Measurements from ENCODE around the gene GET4.
"Not testable (repeated sequence)": the region's sequence is repeated elsewhere in the genome, so short reads cannot be mapped to it uniquely, and the experiment has no call there.

Gene GET4

DNA sequence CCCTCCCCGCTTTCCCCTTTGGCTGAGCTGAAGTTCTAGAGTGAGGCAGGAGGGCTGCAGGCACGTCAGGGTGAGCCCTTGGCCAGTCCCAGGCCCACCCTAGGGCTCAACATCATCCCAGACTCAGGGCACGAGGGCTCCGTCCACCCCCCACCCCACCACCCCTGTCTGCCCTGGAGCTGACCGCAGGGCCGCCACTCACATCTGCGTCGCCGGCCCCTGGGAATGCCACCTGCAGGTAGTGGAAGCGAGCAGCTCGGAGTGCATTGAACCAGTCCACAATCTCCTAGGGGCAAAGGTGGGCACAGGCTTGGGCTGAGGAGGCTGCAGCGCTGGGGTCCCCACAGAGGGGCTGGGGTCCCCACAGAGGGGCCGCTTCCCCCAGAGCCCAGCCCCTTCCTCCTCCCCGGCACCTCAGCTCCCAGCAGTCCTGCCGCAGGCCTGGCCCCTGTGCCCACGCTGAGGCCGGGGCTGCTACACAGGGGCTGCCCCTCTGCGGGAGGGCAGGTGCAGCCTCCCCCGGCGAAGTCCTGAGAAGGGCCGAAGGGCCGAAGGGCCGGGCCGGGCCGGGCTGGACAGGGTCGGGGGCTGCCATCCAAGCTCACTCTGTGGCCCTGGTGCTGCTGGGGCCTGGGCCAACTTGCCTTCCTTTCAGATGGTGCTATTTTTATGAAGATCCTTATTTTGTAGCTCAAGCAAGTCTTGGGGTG, 24.1 kb downstream of the GET4 start:
- no peak for DNase-seq (ENCODE audit: low spot score)

DNA sequence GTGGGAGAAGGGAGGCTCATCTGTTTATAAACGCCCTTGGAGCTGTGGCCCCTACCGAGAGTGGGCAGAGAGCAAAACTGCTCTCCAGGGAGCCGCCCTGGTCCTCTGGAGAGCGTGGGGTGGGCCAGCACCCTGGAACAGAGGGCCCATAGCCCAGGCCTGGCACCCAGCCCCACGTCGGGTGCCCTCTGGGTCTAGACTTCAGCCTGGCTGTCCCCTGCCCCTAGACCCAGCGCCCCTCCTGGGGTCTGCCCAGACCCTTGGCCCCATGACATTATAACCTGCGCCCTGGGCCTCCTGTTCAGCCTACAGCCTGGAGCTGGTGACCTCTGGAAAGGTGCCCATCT, 24.7 kb downstream of the GET4 start:
- DNase-seq (ENCODE audit: low spot score), result no peak

DNA sequence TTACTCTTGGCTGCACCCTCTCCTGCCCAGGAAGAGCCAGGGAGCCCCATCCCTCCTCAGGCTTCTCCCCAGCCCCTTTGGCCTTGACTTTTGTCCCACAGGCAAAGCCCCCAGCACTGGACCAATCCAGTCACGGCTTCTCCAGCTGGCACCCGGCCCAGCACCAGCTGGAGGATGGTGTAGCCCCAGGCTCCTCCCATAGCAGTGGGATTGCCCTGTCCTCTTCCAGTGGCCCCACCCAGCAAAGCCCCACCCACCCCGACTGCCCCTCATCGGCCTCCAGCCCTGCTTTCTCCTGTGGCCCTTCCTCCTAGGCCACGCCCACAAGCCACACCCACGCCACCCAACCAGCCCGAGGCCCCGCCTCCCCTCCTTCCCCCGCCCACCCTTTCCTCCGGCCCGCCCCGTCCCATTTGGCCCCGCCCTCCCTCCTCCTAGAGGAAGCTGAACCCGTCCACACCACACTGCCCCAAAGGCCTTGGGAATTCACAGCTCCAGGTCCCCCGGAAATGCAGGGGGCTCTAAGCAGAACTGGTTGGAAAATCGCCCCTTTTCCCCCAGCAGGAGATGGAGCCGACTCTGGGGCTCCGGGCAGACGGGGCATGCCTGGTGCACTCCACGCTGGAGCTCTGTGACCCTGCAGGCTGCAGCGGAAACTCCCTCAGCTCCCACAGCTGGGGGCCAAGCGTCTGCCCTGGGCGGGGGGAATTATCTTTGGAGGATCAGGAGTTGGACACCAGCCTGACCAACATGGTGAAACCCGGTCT, 25.2 kb downstream of the GET4 start:
- DNase-seq (ENCODE audit: low spot score), result peak; percentile 58

DNA sequence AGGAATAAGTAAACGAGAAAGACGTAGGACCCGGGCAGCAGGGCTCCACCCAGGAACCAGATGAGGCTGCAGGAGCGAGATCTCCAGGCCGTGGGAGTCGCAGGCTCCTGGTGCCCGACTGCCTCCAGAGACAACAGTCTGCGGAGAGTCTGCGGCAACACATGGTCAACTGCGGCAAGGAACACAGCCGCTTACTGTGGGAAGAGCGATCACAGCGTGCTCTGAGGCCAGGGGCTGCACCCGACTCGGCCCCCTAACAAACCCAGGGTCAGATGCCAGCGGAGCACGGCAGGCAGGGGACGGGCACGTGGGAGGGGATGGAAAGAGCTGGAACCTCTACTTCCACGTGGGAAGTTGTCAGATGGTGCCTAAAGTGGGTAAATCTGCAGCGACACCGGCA, 26.6 kb downstream of the GET4 start:
- DNase-seq (ENCODE audit: low spot score), result no peak

DNA sequence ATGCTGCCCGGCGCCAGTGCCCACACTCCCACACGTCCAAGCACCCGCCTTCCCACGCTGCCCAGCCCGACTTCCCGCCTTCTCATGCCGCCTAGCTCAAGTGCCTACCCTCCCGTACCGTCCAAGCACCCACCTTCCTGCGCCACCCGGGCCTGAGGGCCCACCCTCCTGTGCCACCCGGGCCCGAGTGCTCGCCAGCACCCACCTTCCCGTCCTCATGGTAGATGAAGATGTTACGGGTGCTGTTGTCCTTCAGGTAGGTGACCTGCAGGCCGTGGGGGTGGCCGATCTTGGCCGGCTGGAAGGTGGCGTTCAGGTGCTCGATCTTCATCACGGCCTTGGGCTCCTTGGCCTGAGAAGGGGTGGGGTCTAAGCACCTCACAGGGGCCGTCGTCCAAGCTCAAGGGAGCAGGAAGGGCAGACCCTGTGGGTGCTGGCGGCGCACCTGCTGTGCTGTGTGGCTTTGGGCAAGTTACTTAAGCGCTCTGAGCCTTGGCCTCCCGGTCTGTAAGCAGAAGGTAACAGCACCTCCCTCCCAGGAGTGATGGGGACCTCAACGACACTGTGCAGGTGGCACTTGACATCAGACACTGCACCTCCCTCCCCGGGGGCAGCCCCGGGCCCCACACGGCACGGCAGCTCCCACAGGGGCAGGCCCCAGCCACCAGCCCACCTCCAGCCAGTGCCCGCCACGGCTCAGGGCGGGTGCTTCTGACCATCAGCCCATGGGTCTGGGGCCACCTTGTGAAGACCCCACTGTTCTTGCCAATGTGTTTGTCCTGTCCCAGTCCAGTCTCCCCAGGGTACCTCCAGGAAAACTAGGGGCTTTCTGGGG, 27.8 kb downstream of the GET4 start:
- DNase-seq (ENCODE audit: low spot score), result no peak

DNA sequence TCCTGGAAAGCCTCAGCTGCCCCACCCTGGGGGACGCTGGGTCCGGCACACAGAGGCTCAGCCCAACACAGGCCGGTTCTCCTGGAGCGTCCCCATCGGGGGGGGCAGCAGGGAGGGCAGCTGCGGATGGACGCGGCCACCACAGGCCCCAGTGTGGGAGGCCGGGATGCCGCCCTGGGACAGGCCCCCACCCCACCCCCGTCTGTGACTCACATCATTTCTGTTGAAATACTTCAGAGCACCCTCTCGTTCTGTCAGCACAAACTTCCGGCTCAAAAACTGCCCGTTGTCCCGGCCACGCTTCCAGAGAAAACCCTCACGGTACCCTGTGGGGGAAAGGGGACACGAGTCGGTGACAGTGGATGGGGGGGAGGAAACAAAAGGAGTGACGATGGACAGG, 28.5 kb downstream of the GET4 start:
- no peak for DNase-seq (ENCODE audit: low spot score)

DNA sequence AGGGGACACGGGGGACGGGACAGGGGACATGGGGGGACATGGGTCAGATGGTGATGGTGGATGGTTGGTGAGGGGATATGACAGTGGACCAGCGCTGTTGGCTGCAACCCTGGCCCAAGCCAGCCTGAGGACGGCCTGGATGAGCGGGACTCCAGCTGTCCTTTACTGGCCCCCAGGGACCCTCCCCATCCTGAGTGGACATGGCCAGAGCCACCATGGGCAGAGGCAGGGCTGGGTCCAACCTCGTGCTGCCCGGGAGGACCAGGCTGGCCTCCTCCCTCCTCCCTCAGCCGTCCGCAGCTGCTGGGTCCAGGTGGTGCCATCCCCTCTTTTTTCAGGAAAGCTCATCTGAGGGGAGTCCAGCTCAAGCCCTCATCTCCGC, 30.4 kb downstream of the GET4 start:
- no peak for DNase-seq (ENCODE audit: low spot score)

DNA sequence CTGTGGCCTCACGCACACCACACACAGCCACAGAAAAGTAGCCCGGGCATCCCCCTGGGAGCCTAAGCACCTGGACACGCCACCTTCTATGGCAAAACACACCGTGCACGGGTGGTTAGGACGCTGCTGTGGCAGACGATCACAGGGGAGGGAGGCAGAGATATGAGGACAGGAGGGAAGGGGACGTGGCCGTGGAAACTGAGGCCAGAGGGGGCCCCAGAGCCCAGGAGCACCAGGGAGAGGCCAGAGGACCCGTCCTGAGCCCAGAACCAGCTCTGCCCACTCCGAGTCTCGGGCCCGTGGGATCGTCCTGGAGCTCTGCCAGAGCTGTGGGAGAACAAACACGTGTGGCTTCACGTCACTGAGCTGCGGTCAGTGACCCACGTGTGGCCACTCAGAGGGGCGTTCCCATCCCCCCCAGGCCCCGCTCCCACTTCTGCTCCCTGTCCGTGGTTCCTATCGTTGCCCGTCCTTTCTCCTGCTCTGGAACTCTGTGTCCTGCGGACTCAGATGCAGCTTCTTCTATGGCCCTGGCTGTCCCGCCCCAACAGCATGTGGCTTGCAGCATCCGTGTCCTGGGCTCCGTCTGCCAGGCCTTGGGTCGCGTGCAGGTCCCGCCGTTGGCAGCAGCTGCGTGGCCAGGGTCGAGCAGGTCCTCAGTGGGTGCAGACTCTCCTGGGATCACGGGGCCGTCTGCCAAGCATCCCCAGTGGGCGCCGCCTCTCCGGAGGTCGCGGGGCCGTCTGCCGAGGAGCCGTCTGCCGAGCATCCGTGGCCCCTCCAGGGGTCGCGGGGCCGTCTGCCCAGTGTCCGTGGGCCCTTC, 31.0 kb downstream of the GET4 start:
- no peak for DNase-seq (ENCODE audit: low spot score)

DNA sequence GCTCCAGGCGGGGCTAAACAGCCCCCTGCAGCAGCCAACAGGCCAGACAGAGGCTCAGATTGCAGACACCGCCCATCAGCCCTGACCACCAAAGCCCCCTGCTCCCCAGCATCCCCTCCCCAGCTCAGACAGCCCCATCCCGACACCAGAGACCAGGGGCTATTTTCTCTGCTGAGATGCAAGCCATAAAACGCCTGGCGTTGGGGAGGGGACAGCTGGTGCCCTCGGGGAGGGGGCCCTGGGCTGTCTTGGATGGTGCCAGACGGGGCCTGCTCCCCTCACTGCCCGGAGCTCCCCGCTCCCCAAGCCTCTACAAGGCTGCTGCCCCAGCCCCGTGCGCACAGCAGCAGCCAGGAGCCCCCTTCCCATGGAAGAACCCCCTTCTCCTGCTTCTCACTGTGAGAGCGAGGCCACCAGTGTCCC, 31.8 kb downstream of the GET4 start:
- DNase-seq (ENCODE audit: low spot score), result no peak

DNA sequence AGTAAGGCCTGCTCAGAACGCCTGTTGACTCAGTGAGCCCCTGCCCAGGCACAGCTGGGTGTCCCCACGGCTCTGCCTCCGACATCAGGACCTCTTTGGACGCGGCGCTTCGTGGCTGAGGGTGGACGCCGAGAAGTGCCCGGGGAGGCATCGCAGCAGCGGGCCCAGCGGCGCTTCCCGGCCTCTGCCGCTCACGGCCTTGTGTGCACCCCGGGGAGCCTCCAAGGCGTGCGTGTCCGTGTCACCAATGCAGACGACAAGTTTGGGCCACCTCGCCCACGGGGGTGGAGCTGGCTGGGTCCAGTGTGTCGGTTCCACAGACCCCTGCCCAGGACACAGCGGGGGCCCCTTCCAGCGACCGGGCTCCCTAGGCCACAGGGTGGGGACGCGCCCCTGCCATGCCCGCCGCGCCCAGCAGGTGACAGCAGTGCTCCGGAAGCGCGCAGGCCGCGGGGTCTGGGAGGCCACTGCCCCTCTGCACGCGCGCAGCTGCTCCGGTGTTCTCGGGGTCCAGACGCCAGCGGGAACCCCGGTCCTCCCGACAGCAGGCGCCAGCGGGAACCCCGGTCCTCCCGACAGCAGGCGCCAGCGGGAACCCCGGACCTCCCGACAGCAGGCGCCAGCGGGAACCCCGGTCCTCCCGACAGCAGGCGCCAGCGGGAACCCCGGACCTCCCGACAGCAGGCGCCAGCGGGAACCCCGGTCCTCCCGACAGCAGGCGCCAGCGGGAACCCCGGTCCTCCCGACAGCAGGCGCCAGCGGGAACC, 32.4 kb downstream of the GET4 start:
- not testable (repeated sequence) for DNase-seq (ENCODE audit: low spot score)

DNA sequence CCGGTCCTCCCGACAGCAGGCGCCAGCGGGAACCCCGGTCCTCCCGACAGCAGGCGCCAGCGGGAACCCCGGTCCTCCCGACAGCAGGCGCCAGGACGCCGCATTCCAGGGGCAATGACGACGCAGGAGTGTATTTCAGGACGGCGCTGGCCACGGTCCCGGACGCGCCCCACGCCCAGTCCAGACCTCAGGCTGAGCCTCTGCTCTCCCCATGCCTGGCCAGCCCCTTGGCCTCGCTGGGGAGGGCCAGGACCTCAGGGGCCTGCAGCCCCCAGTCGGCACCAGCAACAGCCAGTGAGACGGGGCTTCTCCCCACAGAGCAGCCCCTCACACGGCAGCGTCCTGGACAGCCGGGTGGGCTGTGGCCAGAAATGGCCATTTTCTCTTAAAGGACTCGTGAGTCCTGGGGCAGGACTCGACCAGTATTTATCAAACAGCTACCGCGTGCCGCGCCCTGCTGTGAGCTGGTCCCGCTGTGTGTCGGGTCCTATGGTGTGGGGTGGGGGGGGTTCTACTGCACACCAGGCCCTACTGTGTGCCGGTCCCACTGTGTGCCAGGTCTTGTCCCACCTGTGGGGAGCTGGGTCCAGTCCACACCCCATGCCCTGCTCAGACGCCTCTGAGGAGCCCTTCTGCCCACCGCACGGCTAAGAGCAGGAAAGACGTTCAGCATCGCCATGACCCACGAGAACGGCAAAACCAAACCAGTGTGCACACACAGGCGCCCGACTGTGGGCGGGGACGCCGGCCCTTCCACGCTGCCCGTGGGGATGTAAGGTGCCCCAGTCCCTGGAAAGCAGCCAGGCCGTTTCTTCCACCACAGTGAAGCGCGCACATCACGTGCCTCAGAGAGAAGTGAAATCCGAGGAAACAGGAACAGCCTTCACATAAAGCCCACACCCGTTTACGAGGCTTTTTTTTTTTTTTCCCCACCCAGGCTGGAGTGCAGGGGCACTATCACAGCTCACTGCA, 33.3 kb downstream of the GET4 start:
- DNase-seq (ENCODE audit: low spot score), result no peak

DNA sequence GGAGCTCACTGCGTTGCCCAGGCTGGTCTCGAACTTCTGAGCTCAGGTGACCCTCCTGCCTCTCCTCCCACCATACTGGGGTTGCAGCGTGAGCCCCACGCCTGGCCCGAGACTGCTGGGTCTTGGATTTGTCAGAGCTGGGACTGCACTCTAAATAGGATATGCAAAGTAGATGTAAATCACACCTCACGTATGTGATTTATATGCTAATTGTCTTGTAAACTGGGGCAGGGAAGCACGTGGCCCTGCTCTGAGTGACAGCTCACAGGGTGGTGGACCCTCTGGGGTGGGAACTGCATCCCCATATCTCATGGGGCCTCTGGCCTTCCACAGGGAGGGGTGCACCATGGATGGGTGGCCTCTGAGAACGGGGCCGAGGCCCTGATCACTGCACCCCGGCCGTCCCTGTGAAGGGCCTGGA, 34.1 kb downstream of the GET4 start:
- no peak for DNase-seq (ENCODE audit: low spot score)

DNA sequence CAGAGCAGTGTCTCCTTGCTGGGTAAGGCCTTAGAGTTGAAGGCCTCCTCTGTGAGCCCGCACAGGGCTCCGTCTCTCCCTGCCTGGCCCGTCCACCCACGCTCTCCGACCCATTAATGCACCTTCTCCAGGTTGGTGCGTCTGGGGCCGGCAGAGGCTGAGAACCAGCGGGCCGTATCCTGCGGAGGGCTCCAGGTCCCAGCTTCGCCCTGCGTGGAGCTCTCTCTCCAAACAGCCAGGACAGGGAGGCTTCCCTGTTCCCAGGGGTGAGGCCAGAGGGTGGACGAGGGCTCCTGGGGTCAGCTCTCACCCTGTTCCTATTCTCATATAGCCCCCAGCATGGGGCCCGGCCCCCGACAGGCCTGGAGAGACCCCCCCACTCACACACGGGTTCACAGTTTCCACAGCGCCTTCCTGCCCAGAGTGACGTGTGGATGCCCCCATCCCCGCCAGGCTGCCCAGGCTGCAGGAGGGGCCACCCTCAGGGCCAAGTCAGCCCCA, 34.6 kb downstream of the GET4 start:
- no peak for DNase-seq (ENCODE audit: low spot score)

DNA sequence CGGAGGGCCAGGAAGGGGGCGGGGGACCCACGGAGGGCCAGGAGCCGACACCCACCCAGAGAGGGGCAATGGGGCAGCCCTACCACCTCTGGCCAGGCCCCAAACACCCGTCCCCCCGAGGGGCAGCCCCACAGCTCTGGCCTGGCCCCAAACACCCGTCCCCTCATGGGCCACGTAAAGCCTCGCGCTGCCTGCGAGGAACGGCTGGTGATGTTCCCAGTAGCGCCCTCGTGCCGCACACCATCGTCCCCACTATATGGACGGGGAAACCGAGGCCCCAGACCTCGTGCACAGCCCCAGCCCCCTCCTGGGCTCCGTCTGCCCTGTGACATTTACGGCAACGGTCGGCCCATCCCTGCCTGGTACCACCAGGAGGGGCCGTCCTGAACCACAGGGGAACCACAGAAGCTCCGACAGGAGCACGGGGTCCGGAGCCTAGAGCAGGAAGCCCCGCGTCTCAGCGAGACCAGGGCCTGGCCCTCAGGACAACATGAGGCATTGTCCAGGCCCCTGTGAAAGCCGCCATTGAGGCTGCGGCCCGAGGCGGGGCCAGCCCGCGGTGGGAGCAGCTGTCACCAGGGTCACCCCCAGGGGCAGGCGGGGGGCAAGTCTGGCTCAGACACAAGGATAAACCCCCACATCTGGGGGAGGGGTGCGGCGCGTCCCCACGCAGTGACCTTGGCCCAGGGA, 35.6 kb downstream of the GET4 start:
- no peak for DNase-seq (ENCODE audit: low spot score)

DNA sequence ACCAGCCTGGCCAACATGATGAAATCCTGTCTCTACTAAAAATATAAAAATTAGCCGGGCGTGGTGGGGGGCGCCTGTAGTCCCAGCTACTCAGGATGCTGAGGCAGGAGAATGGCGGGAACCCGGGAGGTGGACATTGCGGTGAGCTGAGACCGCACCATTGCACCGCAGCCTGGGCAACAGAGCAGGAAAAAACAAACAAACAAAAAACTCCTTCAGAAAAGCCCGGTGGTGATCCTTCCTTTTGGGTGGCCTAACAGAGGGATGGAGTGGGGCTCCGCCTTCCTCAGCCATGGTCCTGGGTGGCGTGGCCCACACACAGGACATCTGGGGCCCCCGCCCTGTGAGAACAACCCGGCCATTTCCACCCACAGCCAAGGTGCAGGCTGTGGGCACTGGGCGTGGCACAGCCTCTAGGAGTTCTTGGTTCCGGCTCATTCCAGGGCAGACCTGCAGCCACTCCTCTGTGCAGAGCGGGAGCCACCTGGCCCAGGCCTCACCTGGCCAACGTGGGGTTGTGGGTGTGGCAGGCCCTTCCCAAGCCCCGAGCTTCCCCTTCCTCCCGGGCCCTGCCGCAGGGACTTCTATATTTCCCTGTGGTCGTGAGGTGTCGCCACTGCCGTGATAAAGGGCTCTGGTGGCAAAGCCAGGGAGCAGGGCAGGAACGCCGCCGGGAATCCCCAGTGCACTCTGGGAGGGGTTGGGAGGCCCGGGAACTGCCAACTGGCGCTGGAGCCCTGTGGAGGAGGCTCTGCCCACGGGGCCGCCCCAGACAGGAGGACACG, 37.6 kb downstream of the GET4 start:
- no peak for DNase-seq (ENCODE audit: low spot score)

DNA sequence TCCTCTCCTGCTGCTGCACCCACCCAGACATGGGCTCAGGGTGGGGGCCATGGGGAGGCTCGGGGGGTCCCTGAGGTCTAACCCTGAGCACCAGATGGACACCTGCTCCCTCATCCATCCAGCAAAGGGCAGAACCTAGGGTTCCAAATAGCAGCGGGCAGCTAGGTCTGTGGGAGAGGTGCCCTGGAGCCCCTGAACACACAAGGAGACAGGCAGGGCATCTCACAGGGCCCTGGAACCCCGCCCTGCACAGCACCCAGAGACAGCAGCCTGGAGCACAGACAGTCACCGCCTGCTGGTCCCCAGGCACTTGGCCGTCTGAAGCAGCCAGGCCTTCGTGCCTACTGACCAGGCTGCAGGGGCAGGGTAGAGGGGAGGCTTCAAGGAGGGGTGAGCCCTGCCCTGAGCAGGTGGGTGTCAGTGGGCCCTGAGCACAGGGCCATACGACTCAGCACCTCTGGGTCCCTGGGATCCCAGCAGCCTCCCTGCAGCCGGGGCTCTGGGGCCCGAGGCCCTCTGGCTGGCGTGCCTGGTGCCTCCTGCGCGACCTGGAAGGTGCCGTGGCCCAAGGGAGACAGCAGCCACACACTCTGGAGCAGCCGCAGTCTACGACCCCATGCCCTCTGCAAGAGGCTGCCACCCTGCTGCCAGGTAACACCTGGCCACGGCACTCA, 38.3 kb downstream of the GET4 start:
- DNase-seq (ENCODE audit: low spot score), result no peak

DNA sequence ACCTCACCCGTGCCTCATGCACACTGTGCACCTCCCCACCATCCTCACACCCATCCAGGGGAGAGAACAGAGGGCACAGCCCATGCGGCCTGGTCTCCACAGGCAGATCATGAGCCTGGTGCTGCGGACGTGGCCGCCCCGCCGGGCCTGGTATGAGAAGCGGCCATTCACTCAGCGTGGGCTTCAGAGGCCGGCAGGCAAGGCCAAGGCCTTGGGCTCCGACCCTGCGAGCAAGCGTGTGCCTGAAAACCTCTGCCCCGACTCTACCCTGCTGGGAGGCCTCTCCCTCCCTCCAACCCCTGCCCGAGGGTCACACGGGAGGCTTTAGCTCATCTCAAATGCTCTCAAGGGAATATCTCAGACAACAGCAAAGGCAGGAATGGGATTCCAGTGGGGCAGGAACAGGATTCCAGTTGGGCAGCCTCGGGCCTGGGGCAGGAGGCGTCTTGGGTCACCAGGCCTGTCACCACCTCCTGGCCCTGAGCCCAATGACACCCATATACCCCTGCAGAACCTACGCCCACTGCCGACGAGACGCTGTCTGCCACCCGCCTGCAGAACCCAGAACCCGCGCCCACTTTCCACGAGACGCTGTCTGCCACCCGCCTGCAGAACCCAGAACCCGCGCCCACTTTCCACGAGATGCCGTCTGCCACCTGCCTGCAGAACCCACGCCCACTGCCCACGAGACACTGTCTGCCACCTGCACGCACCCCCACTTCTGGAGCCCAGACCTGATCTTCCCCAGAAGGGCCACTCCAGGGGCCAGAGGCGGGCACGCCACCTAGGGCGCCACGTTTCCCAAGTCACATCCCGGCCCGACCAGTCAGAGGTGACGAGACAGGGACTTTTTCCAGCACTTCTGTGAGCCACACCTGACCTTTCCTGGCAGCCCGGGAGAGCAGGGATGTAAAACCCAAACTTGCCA, 39.2 kb downstream of the GET4 start:
- DNase-seq (ENCODE audit: low spot score), result no peak
